Measurements from ENCODE around the gene CPTP. TPM values are rescaled to one million over a fixed set of nuclear protein-coding genes. Genes with fewer than 3 reads are reported as not detected.

CPTP gene
- total and polyA plus RNA-seq, 2 of the 13 experiments (the other 11 are each of a cell fraction or from before 2014, with no cell fraction given): 5.5 to 9.3 TPM

GRCh38 chr1:1332031-1332755 lies 7.6 kb downstream of the CPTP start (continued):
- TF ChIP-seq ZNF660 (CRISPR knock-in tag; IDR thresholded peaks at IDR 0.05; ENCODE audit: borderline replicate concordance, low read depth): 0 out of 2 replicates have a peak, but pooled peaks have one; percentile 43
- no peak for TF ChIP-seq YEATS4 (CRISPR knock-in tag; IDR thresholded peaks at IDR 0.05; ENCODE audit: borderline replicate concordance)
- peak; percentile 29; the same call in 1 of the 2 replicates for TF ChIP-seq KDM2A (CRISPR knock-in tag; IDR thresholded peaks at IDR 0.05; ENCODE audit: borderline replicate concordance, low read depth)
- TF ChIP-seq ESRRA (CRISPR knock-in tag; IDR thresholded peaks at IDR 0.05; ENCODE audit: low read depth): no peak
- no peak for TF ChIP-seq ZNF646 (CRISPR knock-in tag; IDR thresholded peaks at IDR 0.05)
- 0 out of 2 replicates have a peak, but pooled peaks have one; percentile 34 for TF ChIP-seq HNRNPL (IDR thresholded peaks at IDR 0.05; ENCODE audit: low read depth, low read length)
